ENCODE data around the gene PXMP2. TPM values are rescaled to one million over a fixed set of nuclear protein-coding genes. Genes with fewer than 3 reads are reported as not detected.
"Not testable (repeated sequence)": the region's sequence is repeated elsewhere in the genome, so short reads cannot be mapped to it uniquely, and the experiment has no call there.

The PXMP2 gene
- polyA plus RNA-seq, 10 donors: 15.7 to 27.4 (median 19.6) TPM

GRCh38 chr12:132747395-132747794, 60.0 kb downstream of the PXMP2 start:
- no peak for DNase-seq

DNA sequence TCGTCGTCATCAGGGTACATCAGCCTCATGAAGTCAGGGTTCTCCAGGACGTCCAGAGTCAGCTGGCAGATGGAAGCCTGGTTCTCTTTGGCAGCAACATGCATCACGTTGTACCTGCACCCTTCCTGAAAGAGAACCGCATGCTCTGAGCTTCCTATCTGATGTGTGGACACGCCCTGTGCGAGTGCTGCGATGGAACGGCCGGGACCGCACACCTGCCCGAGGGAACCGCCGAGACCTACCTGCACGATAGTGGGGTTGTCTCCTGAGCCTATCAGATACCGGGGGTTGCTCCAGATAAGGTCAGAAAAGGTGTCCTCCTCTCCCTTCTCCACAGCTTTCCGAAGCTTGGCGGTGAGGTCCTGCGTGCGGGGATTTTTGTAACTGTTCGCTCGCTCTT, 60.5 kb downstream of the PXMP2 start:
- no peak for DNase-seq

DNA sequence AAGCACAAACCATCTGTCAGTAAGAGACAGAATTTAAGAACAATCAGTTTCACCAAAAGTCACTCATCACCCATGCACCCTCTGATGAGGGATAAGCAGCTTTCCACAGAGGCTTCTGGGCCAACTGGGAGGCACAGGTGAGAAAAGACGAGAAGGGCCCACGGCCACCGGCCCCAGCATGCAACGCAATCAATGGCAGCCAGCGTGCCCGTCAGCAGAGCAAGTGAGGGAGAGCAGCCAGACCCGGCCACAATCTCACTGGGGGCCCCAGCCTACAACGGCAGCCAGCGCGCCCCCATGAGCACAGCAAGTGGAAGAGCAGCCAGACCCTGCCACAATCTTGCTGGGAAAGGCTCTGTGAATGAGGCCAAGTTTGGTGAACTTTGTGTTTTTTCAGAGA, 60.9 kb downstream of the PXMP2 start:
- no peak for DNase-seq

DNA sequence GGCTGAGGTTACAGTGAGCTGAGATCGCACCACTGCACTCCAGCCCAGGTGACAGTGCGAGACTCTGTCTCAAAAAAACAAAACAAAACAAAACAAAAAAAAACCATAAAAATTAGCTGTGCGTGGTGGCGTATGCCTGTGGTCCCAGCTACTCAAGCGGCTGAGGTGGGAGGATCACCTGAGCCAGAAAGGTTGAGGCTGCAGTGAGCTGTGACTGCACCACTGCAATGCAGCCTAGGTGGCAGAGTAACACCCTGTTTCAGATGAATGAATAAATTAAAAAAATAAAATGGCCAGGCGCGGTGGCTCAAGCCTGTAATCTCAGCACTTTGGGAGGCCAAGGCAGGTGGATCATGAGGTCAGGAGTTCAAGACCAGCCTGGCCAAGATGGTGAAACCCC, 66.3 kb downstream of the PXMP2 start:
- DNase-seq: not testable (repeated sequence)

GRCh38 chr12:132754160-132754932, 67.0 kb downstream of the PXMP2 start:
- no peak for DNase-seq

Other genes with a start within 250 kb of the PXMP2 start
- 10 to 100 TPM; 28.2 to 49.8 (median 41.7) TPM for gene FBRSL1, start 197.4 kb upstream of the PXMP2 start, polyA plus RNA-seq (ENCODE audit: insufficient read length in 10 of 10)
- under 1 TPM in 6 of 10 donors, not detected in 4; 0.14 to 0.60 (median 0.20) TPM for gene LRCOL1, start 77.0 kb upstream of the PXMP2 start, polyA plus RNA-seq (ENCODE audit: insufficient read length in 10 of 10)
- gene P2RX2, start 68.8 kb upstream of the PXMP2 start, polyA plus RNA-seq (ENCODE audit: insufficient read length in 10 of 10): under 1 TPM in 2 of 10 donors, not detected in 8; 0.07 to 0.24 TPM
- 10 to 100 TPM; 21.1 to 45.3 (median 29.5) TPM for gene POLE, start 245 bp upstream of the PXMP2 start, polyA plus RNA-seq (ENCODE audit: insufficient read length in 10 of 10)
- 10 to 100 TPM; 16.4 to 21.8 (median 18.0) TPM for gene PGAM5, start 23.3 kb downstream of the PXMP2 start, polyA plus RNA-seq (ENCODE audit: insufficient read length in 10 of 10)
- 10 to 100 TPM; 31.9 to 58.8 (median 42.7) TPM for gene ANKLE2, start 74.2 kb downstream of the PXMP2 start, polyA plus RNA-seq (ENCODE audit: insufficient read length in 10 of 10)
- 10 to 100 TPM; 33.7 to 46.8 (median 43.1) TPM for gene GOLGA3, start 141.3 kb downstream of the PXMP2 start, polyA plus RNA-seq (ENCODE audit: insufficient read length in 10 of 10)
- 10 to 100 TPM; 14.2 to 21.9 (median 17.8) TPM for gene CHFR, start 200.0 kb downstream of the PXMP2 start, polyA plus RNA-seq (ENCODE audit: insufficient read length in 10 of 10)

Data from muscle of back (tissue), 11 donors.